Epithelial cell of umbilical artery (primary cell): Measurements from ENCODE around the gene ZRANB3. TPM values are rescaled to one million over a fixed set of nuclear protein-coding genes. Genes with fewer than 3 reads are reported as not detected.

ENCODE experiments used
- total RNA-seq: library from RNA; depleted of rRNA; stranded (reverse); fragments of >200 nt; gene quantifications from 2 replicates; pipeline ENCODE4 v1.2.3, GENCODE V29; 2014

The ZRANB3 gene
- 8.1 and 10.1 TPM in 2 replicates for total RNA-seq

GRCh38 chr2:135530313-135531230 is at the start of gene ZRANB3:
Gene ZRANB3, minus strand, starts transcription at chr2:135531218.

GRCh38 chr2:135531231-135532197 is 496 bp upstream of the ZRANB3 start, which contains the start of gene R3HDM1:
Gene R3HDM1, plus strand, starts transcription at chr2:135531484. Its CDS starts 73,362 bp downstream, at chr2:135604846.

Other genes with a start within 250 kb of the ZRANB3 start
- gene R3HDM1, start 266 bp upstream of the ZRANB3 start, total RNA-seq: 4.7 and 5.8 TPM in 2 replicates
- 64.6 and 67.9 TPM in 2 replicates for gene UBXN4, start 210.6 kb upstream of the ZRANB3 start, total RNA-seq